Upper lobe of right lung (tissue), 1 donor: Measurements from ENCODE around the gene KRT5. TPM values are rescaled to one million over a fixed set of nuclear protein-coding genes. Genes with fewer than 3 reads are reported as not detected.

ENCODE experiments used
- ATAC-seq: fragments of 200-7000 bp; cut with Tn5 transposase; one replicate; pipeline ENCODE4 v1.9.1; 2020; ENCODE audit warnings: mild to moderate bottlenecking, moderate library complexity
- DNase-seq: peaks from one replicate; pipeline ENCODE4 v3.0.0-alpha.2; 2020
- H3K27ac ChIP-seq: fragments of 200-600 bp; one replicate; pipeline ENCODE4 v1.8.0; 2022
- H3K27me3 ChIP-seq: fragments of 200-600 bp; one replicate; pipeline ENCODE4 v1.8.0; 2022; ENCODE audit warnings: mild to moderate bottlenecking
- H3K36me3 ChIP-seq: fragments of 200-600 bp; one replicate; pipeline ENCODE4 v1.8.0; 2022
- H3K4me1 ChIP-seq: fragments of 200-600 bp; one replicate; pipeline ENCODE4 v1.8.0; 2022
- H3K4me3 ChIP-seq: fragments of 200-600 bp; one replicate; pipeline ENCODE4 v1.8.0; 2022; ENCODE audit warnings: mild to moderate bottlenecking
- H3K9me3 ChIP-seq: fragments of 200-600 bp; one replicate; pipeline ENCODE4 v1.8.0; 2022
- intact Hi-C: fragments of 100-400 bp; cut with DNase I; formaldehyde crosslinking; loops from one replicate; pipeline ENCODE4 v1.11.0; 2022
- total RNA-seq: library from RNA; stranded (reverse); fragmentation: NEBNext Ultra II Directional; extraction: Animal tissue kit (Norgen Biotek cat#: 25700); gene quantifications from one replicate; pipeline ENCODE4 v1.2.1, GENCODE V29; 2021
- TF ChIP-seq, protein P1 (sequence below): fragments of 200-600 bp; IDR thresholded peaks from one replicate; pipeline ENCODE4 v1.8.0; 2022; ENCODE audit warnings: antibody characterized with exemption
- donor health status: DM: no; HTN: yes; CAD: no; lungs with severe emphysema.

KRT5 gene
- total RNA-seq, 1 donor from 2014 or later, result 8.8 TPM

DNA sequence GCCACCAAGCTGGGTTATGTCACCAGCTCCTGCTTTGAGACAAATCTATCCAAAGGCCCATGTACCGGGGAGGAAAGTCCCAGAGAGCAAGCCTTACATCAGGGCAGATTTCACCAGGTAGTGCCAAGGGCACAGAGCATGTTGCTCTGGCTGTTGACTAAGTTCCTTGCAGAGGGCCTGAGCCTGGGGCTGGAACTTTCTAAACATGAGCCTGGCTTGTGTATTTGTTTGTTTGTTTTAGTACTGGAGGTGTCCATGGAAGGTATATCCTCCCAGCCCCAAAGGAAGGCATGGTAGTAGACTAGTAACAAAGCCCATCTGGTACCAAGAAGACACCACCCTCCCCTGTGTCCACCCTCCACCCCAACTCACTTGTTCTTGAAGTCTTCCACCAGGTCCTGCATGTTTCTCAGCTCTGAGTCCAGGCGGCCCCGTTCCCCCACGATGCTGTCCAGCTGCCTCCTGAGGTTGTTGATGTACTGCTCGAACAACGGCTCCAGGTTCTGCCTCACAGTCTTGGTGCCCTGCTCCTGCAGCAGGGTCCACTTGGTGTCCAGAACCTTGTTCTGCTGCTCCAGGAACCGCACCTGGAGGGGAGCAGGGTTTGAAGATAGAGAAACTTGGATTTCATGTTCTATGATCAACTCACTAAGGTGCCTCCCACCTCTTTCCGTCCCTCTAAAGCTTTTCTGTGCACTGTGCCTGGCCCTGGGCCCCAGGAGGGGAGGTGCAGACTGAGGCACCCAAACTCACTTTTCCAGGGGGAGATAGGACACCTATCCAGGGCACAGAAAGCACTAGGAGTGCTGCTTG, 1.4 kb downstream of the KRT5 start:
- Histone ChIP-seq H3K4me3 (no peak overlapping the region), H3K36me3 (no peaks in the 10 kb centered on the region), H3K9me3 (no peaks in the 10 kb centered on the region), H3K27ac (no peak overlapping the region), H3K4me1 (no peaks in the 10 kb centered on the region), H3K27me3 (peaks cover 6% of the 10 kb centered on the region)
- ATAC-seq (no peak), DNase-seq (no peak)
- intact Hi-C loops, result no loop called here
- TF ChIP-seq, protein P1, sequence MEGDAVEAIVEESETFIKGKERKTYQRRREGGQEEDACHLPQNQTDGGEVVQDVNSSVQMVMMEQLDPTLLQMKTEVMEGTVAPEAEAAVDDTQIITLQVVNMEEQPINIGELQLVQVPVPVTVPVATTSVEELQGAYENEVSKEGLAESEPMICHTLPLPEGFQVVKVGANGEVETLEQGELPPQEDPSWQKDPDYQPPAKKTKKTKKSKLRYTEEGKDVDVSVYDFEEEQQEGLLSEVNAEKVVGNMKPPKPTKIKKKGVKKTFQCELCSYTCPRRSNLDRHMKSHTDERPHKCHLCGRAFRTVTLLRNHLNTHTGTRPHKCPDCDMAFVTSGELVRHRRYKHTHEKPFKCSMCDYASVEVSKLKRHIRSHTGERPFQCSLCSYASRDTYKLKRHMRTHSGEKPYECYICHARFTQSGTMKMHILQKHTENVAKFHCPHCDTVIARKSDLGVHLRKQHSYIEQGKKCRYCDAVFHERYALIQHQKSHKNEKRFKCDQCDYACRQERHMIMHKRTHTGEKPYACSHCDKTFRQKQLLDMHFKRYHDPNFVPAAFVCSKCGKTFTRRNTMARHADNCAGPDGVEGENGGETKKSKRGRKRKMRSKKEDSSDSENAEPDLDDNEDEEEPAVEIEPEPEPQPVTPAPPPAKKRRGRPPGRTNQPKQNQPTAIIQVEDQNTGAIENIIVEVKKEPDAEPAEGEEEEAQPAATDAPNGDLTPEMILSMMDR, result no peak

DNA sequence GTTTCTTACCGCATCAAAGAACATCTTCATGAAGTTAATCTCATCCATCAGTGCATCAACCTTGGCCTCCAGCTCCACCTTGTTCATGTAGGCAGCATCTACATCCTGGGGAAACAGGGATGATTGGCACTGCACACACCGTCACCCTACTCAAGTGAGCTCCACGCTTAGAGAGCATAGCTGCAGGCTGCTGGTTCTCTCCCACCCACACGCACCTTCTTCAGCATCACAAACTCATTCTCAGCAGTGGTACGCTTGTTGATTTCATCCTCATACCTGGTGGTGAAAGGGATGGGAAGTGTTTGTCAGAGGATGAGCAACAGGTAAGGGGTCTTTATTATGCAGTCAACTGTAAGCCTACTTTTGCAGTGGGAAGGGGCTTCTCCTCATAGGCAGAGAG, 2.3 kb downstream of the KRT5 start:
- DNase-seq (no peak), ATAC-seq (no peak)
- TF ChIP-seq, protein P1, result no peak
- intact Hi-C loops, result no loop called here
- Histone ChIP-seq H3K4me1 (no peaks in the 10 kb centered on the region), H3K27me3 (peaks cover 6% of the 10 kb centered on the region), H3K27ac (no peak overlapping the region), H3K9me3 (no peaks in the 10 kb centered on the region), H3K36me3 (no peaks in the 10 kb centered on the region), H3K4me3 (no peak overlapping the region)

DNA sequence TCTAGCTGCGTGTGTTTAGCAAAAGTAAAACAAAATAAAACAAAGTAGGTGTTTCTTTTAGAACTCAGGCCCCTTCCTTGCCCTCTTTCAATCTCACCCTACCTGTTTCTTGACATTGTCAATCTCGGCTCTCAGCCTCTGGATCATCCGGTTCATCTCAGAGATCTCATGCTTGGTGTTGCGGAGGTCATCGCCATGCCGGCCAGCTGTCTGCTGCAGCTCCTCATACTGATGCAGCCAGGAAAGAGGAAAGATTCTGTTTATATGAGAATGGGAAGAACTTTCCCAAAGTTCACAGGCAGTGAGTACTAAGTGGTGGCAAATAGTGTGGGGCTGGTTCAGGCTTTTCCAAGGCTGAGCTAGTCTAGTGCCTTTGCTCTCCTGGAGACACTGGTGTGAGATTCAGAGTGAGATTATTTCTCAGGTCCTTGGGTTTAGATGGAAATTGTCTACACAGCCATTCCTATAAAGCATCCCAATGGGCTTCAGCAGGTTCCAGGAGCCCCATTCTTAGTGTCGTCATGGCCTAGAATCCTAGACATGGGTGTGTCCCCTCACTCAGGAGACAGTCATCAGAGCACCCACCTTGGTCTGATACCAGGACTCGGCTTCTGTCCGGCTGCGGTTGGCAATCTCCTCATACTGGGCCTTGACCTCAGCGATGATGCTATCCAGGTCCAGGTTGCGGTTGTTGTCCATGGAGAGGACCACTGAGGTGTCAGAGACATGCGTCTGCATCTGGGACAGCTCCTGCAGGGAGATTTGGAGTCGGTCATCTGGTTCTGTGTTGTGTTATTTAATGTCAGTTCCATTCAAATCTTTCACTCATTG, 3.0 kb downstream of the KRT5 start:
- no peak for ATAC-seq
- H3K9me3 ChIP-seq, result no peaks in the 10 kb centered on the region
- no peak overlapping the region for H3K27ac ChIP-seq
- H3K4me3 ChIP-seq, result no peak overlapping the region
- H3K36me3 ChIP-seq, result no peaks in the 10 kb centered on the region
- peaks cover 6% of the 10 kb centered on the region for H3K27me3 ChIP-seq
- TF ChIP-seq, protein P1, result no peak
- intact Hi-C loops, result no loop called here
- no peaks in the 10 kb centered on the region for H3K4me1 ChIP-seq
- DNase-seq, result no peak

DNA sequence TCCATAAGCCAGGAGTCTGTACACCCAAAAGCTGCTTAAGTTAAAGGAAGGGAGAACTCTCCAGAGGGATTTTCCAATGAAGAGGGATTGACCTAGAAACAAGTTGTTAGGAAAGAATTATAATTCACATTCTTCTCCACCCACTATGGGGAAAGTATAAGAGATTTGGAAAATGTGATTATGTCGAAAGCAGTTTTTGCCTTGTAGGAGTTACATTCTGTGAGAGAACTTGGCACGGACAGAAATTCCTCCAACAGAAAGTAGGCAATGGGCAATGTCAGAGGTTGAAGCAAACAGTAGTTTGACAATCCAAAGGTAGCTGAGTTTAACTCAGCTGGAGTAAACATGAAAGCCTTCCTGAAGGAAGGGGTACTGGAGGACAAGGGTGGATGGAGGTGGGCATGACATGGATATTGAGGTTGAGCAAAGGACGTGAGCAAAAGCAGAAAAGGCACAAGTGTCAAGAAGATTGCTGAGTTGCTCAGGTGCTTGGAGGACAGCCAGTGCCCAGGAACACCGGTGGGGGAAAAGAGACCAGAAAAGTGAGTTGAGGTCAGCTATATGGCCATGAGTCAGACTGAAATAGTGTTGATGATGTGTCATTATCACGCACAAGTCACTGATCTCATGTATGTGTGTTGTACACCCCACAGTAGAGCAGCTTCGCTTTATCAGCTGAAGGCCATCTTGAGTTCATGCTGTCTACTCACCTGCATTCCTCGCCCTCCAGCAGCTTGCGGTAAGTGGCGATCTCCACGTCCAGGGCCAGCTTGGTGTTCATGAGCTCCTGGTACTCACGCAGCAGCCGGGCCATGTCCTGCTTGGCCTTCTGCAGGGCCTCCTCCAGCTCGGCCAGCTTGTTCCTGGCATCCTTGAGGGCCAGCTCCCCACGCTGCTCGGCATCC, 4.0 kb downstream of the KRT5 start:
- no peaks in the 10 kb centered on the region for H3K4me1 ChIP-seq
- intact Hi-C loops, result no loop called here
- H3K9me3 ChIP-seq, result peaks cover 2% of the 10 kb centered on the region
- DNase-seq (no peak), ATAC-seq (no peak)
- peaks cover 6% of the 10 kb centered on the region for H3K27me3 ChIP-seq
- H3K4me3 ChIP-seq, result no peak overlapping the region
- no peak overlapping the region for H3K27ac ChIP-seq
- TF ChIP-seq, protein P1, result no peak
- no peaks in the 10 kb centered on the region for H3K36me3 ChIP-seq

DNA sequence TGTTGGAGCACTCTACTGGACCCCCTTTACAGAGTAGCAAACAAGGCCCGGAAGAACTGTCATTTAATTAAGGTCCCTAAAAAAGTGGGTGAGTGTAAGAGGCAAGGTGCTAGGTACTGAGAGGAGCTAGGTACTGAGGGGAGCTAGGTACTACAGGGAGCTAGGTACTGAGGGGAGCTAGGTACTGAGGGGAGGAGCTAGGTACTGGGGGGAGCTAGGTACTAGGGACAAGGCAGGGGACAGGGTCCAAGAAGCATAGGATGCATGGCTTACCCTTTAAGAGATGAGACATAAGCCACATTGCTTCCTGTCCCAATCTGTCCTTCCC, 4.9 kb downstream of the KRT5 start:
- ATAC-seq (no peak), DNase-seq (no peak)
- Histone ChIP-seq H3K4me3 (no peak overlapping the region), H3K4me1 (no peaks in the 10 kb centered on the region), H3K9me3 (peaks cover 6% of the 10 kb centered on the region), H3K27ac (no peak overlapping the region), H3K36me3 (no peaks in the 10 kb centered on the region), H3K27me3 (peaks cover under 1% of the 10 kb centered on the region)
- TF ChIP-seq, protein P1, result no peak
- intact Hi-C loops, result no loop called here
